ENCODE measurements around the gene AMACR. TPM values are rescaled to one million over a fixed set of nuclear protein-coding genes. Genes with fewer than 3 reads are reported as not detected.

AMACR gene
- total and polyA plus RNA-seq, 2 of the 8 experiments (the other 6 are each of a cell fraction or from before 2014, with no cell fraction given) = 9.1 to 12.6 TPM

- H3K18ac ChIP-seq (ENCODE audit: extremely low read depth, low read length) = no peak overlapping the region
- H3K23ac ChIP-seq (ENCODE audit: insufficient read length) = no peak overlapping the region
- peaks cover 5 to 6% of the 10 kb centered on the region in 2 experiments; a peak in 2 of 4 replicates for H3K9me3 ChIP-seq (ENCODE audit: insufficient read depth in 2 of 2, low read depth in 1 of 2, low read length in 1 of 2)
- H3K79me1 ChIP-seq (ENCODE audit: low read depth, low read length) = no peaks in the 10 kb centered on the region
- H3K4me3 ChIP-seq (ENCODE audit: extremely low read depth in 1 of 4, insufficient read depth in 2 of 4, low read depth in 3 of 4, low read length in 4 of 4) = no peak overlapping the region
- H3K56ac ChIP-seq (replicated peaks; ENCODE audit: insufficient read length, low read depth, low read length) = no peak overlapping the region
- H3K23me2 ChIP-seq (ENCODE audit: low read depth, low read length) = no peaks in the 10 kb centered on the region
- 95% methylated on average over 3 of the region's 3 CpGs; no CpG with 5 or more reads in 1 of the 2 experiments for WGBS, 2 experiments (ENCODE audit: extremely low coverage in 1 of 2, insufficient coverage in 1 of 2, insufficient read length in 1 of 2, insufficient replicate concordance in 2 of 2, low coverage in 1 of 2, low lambda C conversion rate in 2 of 2, missing lambda C conversion rate in 1 of 2)
- no peak overlapping the region for H2AFZ ChIP-seq (ENCODE audit: low read length)
- H3K36me3 ChIP-seq (ENCODE audit: control insufficient read depth in 2 of 4, insufficient read depth in 4 of 4, low read length in 3 of 4) = no peaks in the 10 kb centered on the region
- ChIA-PET POLR2A (ENCODE audit: partially characterized antibody) (no interaction called here), CTCF (ENCODE audit: partially characterized antibody) (no interaction called here)
- H3K14ac ChIP-seq (ENCODE audit: insufficient read length) = no peak overlapping the region
- DNase-seq (ENCODE audit: low read depth in 1 of 2, low spot score in 2 of 2) = no peak
- H2BK15ac ChIP-seq (ENCODE audit: low read length) = no peak overlapping the region
- no peak overlapping the region for H2BK20ac ChIP-seq (ENCODE audit: low read length)
- H4K5ac ChIP-seq (ENCODE audit: insufficient read length, low read depth, low read length) = no peak overlapping the region
- no peaks in the 10 kb centered on the region for H3K4me1 ChIP-seq (replicated peaks in 1 of 4; ENCODE audit: control insufficient read depth in 3 of 4, insufficient read depth in 4 of 4, low read length in 3 of 4)
- no peak overlapping the region for H2AK5ac ChIP-seq (ENCODE audit: low read depth, low read length)
- H4K91ac ChIP-seq (replicated peaks; ENCODE audit: insufficient read length, low read length) = no peak overlapping the region
- H4K20me1 ChIP-seq (replicated peaks in 1 of 2; ENCODE audit: control insufficient read depth in 1 of 2, insufficient read depth in 2 of 2, low read length in 2 of 2) = no peaks in the 10 kb centered on the region
- H3K9ac ChIP-seq (replicated peaks in 1 of 4; ENCODE audit: extremely low read depth in 1 of 4, low read depth in 3 of 4, low read length in 3 of 4) = no peak overlapping the region
- no peak overlapping the region for H2BK5ac ChIP-seq (ENCODE audit: low read depth, low read length)
- no peak for FAIRE-seq
- no peak overlapping the region for H2BK120ac ChIP-seq (replicated peaks; ENCODE audit: low read depth, low read length)
- H3K79me2 ChIP-seq (ENCODE audit: control insufficient read depth in 1 of 2, insufficient read depth in 2 of 2, low read length in 2 of 2) = no peaks in the 10 kb centered on the region
- H3K4me2 ChIP-seq (ENCODE audit: insufficient read depth in 1 of 2, low read depth in 2 of 2, low read length in 2 of 2) = no peak overlapping the region
- H3K27me3 ChIP-seq (replicated peaks in 1 of 4; ENCODE audit: control insufficient read depth in 3 of 4, extremely low read depth in 1 of 4, insufficient read depth in 3 of 4, low read length in 3 of 4) = no peaks in the 10 kb centered on the region
- no peak overlapping the region for H3K27ac ChIP-seq (ENCODE audit: low read depth, low read length)
- no peak overlapping the region for H2BK12ac ChIP-seq (ENCODE audit: low read depth, low read length)
- H4K8ac ChIP-seq (ENCODE audit: extremely low read depth, insufficient read depth, low read length) = no peak overlapping the region
- no peak overlapping the region for H3K4ac ChIP-seq (replicated peaks; ENCODE audit: insufficient read length, low read depth, low read length)
- TF ChIP-seq BCL11A (IDR thresholded peaks at IDR 0.05; ENCODE audit: low read depth in 2 of 2, low read length in 2 of 2) = no peak
- TF ChIP-seq CBX8 (IDR thresholded peaks at IDR 0.05; ENCODE audit: borderline replicate concordance, low read depth, low read length) = no peak
- no peak for TF ChIP-seq JUN (IDR thresholded peaks at IDR 0.05; ENCODE audit: low read depth, low read length)
- TF ChIP-seq, protein P1, sequence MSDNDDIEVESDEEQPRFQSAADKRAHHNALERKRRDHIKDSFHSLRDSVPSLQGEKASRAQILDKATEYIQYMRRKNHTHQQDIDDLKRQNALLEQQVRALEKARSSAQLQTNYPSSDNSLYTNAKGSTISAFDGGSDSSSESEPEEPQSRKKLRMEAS (IDR thresholded peaks at IDR 0.05) = no peak
- TF ChIP-seq RBBP5 (IDR thresholded peaks at IDR 0.05; ENCODE audit: borderline replicate concordance, low read depth, low read length) = no peak
- TF ChIP-seq SP1 (IDR thresholded peaks at IDR 0.05; ENCODE audit: low read depth, low read length) = no peak
- TF ChIP-seq NRF1 (IDR thresholded peaks at IDR 0.05; ENCODE audit: low read depth, low read length) = no peak
- TF ChIP-seq HDAC2 (IDR thresholded peaks at IDR 0.05; ENCODE audit: borderline replicate concordance in 1 of 2, low read depth in 2 of 2, low read length in 2 of 2) = no peak
- TF ChIP-seq MAFK (IDR thresholded peaks at IDR 0.05; ENCODE audit: low read depth, low read length) = no peak
- TF ChIP-seq FOSL1 (IDR thresholded peaks at IDR 0.05; ENCODE audit: insufficient read depth, low read depth, low read length) = no peak
- no peak for TF ChIP-seq CBX5 (IDR thresholded peaks at IDR 0.05; ENCODE audit: low read depth, low read length)
- TF ChIP-seq BRCA1 (IDR thresholded peaks at IDR 0.05; ENCODE audit: low read depth, low read length) = no peak
- TF ChIP-seq USF2 (IDR thresholded peaks at IDR 0.05; ENCODE audit: low read length) = no peak
- TF ChIP-seq KDM4A (IDR thresholded peaks at IDR 0.05; ENCODE audit: low read depth, low read length, severe bottlenecking) = no peak
These were observed 49.3 kb upstream of the AMACR start for GRCh38 chr5:34057118-34057517.

All from H1 (cell line).